Measurements from ENCODE around the gene CD177. TPM values are rescaled to one million over a fixed set of nuclear protein-coding genes. Genes with fewer than 3 reads are reported as not detected.
A peak's percentile ranks its signal among the peaks of the same experiment; 100 is the strongest.

Gene CD177
- total and polyA plus RNA-seq, 2 of the 8 experiments (the other 6 are each of a cell fraction or from before 2014, with no cell fraction given) = 3.4 to 10.0 TPM

- Histone ChIP-seq H4K20me1 (replicated peaks in 1 of 2; ENCODE audit: control insufficient read depth in 1 of 2, insufficient read depth in 2 of 2, low read length in 2 of 2) (no peaks in the 10 kb centered on the region), H2AFZ (ENCODE audit: low read length) (0 out of 2 replicates have a peak overlapping the region, but pooled peaks have one; percentile 69), H3K4ac (replicated peaks; ENCODE audit: insufficient read length, low read depth, low read length) (no peak overlapping the region), H2BK5ac (ENCODE audit: low read depth, low read length) (no peak overlapping the region), H3K4me2 (ENCODE audit: insufficient read depth in 1 of 2, low read depth in 2 of 2, low read length in 2 of 2) (peak overlapping the region; percentile 90 to 96), H3K9ac (replicated peaks in 1 of 4; ENCODE audit: extremely low read depth in 1 of 4, low read depth in 3 of 4, low read length in 3 of 4) (0 out of 7 replicates have a peak overlapping the region, but pooled peaks of 1 of the 4 experiments have one; percentile 24), H4K5ac (ENCODE audit: insufficient read length, low read depth, low read length) (peak overlapping the region; percentile 21), H3K9me3 (ENCODE audit: insufficient read depth in 2 of 2, low read depth in 1 of 2, low read length in 1 of 2) (no peaks in the 10 kb centered on the region), H2BK12ac (ENCODE audit: low read depth, low read length) (0 out of 2 replicates have a peak overlapping the region, but pooled peaks have one; percentile 17), H3K27me3 (replicated peaks in 1 of 4; ENCODE audit: control insufficient read depth in 3 of 4, extremely low read depth in 1 of 4, insufficient read depth in 3 of 4, low read length in 3 of 4) (peaks cover 0 to 6% (median 4%) of the 10 kb centered on the region in 4 experiments; a peak in 3 of 7 replicates), H3K23me2 (ENCODE audit: low read depth, low read length) (peaks cover 7% of the 10 kb centered on the region; the same call in 1 of the 2 replicates), H2AK5ac (ENCODE audit: low read depth, low read length) (no peak overlapping the region), H3K56ac (replicated peaks; ENCODE audit: insufficient read length, low read depth, low read length) (no peak overlapping the region), H3K14ac (ENCODE audit: insufficient read length) (no peak overlapping the region), H3K23ac (ENCODE audit: insufficient read length) (no peak overlapping the region), H3K79me1 (ENCODE audit: low read depth, low read length) (no peaks in the 10 kb centered on the region), H2BK120ac (replicated peaks; ENCODE audit: low read depth, low read length) (no peak overlapping the region), H3K4me3 (ENCODE audit: extremely low read depth in 1 of 4, insufficient read depth in 2 of 4, low read depth in 3 of 4, low read length in 4 of 4) (peak overlapping the region; percentile 76 to 82 (median 81)), H4K91ac (replicated peaks; ENCODE audit: insufficient read length, low read length) (peak overlapping the region; percentile 93), H2BK15ac (ENCODE audit: low read length) (no peak overlapping the region), H3K18ac (ENCODE audit: extremely low read depth, low read length) (no peak overlapping the region; the same call in 1 of the 2 replicates), H3K36me3 (ENCODE audit: control insufficient read depth in 2 of 4, insufficient read depth in 4 of 4, low read length in 3 of 4) (no peaks in the 10 kb centered on the region), H4K8ac (ENCODE audit: extremely low read depth, insufficient read depth, low read length) (no peak overlapping the region), H3K79me2 (ENCODE audit: control insufficient read depth in 1 of 2, insufficient read depth in 2 of 2, low read length in 2 of 2) (no peaks in the 10 kb centered on the region), H2BK20ac (ENCODE audit: low read length) (no peak overlapping the region), H3K4me1 (replicated peaks in 1 of 4; ENCODE audit: control insufficient read depth in 3 of 4, insufficient read depth in 4 of 4, low read length in 3 of 4) (peaks cover 0 to 4% (median 1%) of the 10 kb centered on the region in 4 experiments; a peak in 2 of 7 replicates), H3K27ac (ENCODE audit: low read depth, low read length) (no peak overlapping the region)
- DNase-seq (ENCODE audit: low read depth in 1 of 2, low spot score in 2 of 2) = peak; percentile 17 to 83
- ChIA-PET CTCF (ENCODE audit: partially characterized antibody) (no interaction called here), POLR2A (ENCODE audit: partially characterized antibody) (no interaction called here)
- WGBS, 2 experiments (ENCODE audit: extremely low coverage in 1 of 2, insufficient coverage in 1 of 2, insufficient read length in 1 of 2, insufficient replicate concordance in 2 of 2, low coverage in 1 of 2, low lambda C conversion rate in 2 of 2, missing lambda C conversion rate in 1 of 2) = 4% methylated on average over 5 of the region's 19 CpGs; no CpG with 5 or more reads in 1 of the 2 experiments
- FAIRE-seq = no peak
- TF ChIP-seq, protein P1, sequence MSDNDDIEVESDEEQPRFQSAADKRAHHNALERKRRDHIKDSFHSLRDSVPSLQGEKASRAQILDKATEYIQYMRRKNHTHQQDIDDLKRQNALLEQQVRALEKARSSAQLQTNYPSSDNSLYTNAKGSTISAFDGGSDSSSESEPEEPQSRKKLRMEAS (IDR thresholded peaks at IDR 0.05) = peak; percentile 19; the same call in 1 of the 2 replicates
- TF ChIP-seq RBBP5 (IDR thresholded peaks at IDR 0.05; ENCODE audit: borderline replicate concordance, low read depth, low read length) (peak; percentile 79; the same call in 1 of the 2 replicates), TAF1 (IDR thresholded peaks at IDR 0.05; ENCODE audit: low read depth, low read length) (no peak), KDM4A (IDR thresholded peaks at IDR 0.05; ENCODE audit: low read depth, low read length, severe bottlenecking) (peak; percentile 98), EP300 (IDR thresholded peaks at IDR 0.05; ENCODE audit: borderline replicate concordance in 1 of 2, low read depth in 2 of 2, low read length in 2 of 2) (peak in 1 of 2 experiments; percentile 87; a peak in 1 of 3 replicates), TBP (IDR thresholded peaks at IDR 0.05; ENCODE audit: low read depth, low read length) (peak; percentile 48; the same call in 1 of the 2 replicates), CHD1 (IDR thresholded peaks at IDR 0.05; ENCODE audit: low read depth, low read length) (no peak), CBX8 (IDR thresholded peaks at IDR 0.05; ENCODE audit: borderline replicate concordance, low read depth, low read length) (no peak), POLR2A (IDR thresholded peaks at IDR 0.05; ENCODE audit: control extremely low read depth in 1 of 2, low read depth in 2 of 2, low read length in 2 of 2) (no peak), SUZ12 (IDR thresholded peaks at IDR 0.05; ENCODE audit: low read length) (peak; percentile 28; the same call in 1 of the 2 replicates), EGR1 (IDR thresholded peaks at IDR 0.05; ENCODE audit: borderline replicate concordance, low read depth, low read length) (peak; percentile 66; the same call in 1 of the 2 replicates), KDM1A (IDR thresholded peaks at IDR 0.05; ENCODE audit: borderline replicate concordance, low read length) (peak; percentile 30; the same call in 1 of the 2 replicates), ATF3 (IDR thresholded peaks at IDR 0.05; ENCODE audit: insufficient read depth, low read depth, low read length) (no peak)
Observed at GRCh38 chr19:43354305-43354627, 780 bp downstream of the CD177 start.
